Globus pallidus (tissue), 1 donor: ENCODE results near the gene COQ10A.
"Not testable (repeated sequence)": the region's sequence is repeated elsewhere in the genome, so short reads cannot be mapped to it uniquely, and the experiment has no call there.

Source experiments
- DNase-seq: peaks from one replicate; pipeline ENCODE4 v3.0.0-alpha.2; 2015; ENCODE audit warnings: low spot score

COQ10A gene

DNA sequence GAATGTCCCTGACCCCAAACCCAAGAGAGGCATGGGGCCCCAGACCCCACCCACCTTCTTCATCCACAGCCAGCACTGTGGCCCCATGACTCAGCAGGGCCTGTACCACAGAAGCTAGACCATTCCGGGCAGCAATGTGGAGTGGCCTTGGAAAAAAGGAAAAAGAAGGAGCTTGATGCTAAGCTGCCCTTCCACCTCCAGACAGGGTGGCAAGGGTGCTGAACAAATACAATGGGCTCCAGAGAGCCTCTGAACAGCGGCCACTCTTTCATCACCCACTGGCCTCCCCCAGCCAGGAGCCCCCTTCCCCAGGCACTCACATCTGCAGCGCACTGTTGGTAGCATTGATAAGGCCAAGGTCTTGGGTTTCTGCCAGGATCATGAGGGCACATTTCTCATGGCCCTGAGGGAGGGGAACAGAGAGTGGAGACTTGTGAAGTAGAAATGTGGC, 23.0 kb upstream of the COQ10A start:
- no peak for DNase-seq

DNA sequence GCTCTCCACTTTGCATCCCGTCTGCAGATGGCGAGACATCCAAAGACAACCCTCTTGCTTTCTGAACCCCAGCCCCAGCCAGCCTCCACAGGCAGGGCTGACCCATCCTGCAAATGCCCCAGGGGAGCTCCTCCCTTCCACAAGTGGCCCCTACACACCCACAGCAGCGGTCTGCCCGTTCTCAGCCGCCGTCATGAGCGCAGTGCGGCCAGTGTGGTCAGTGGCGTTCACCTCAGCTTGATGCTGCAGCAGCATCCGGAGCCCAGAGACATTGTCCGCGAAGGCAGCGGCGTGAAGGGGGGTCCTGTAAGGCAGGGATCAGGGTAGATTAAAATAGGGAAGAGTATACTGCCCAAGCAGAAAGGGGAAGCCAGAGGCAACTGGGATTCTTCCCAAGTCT, 22.2 kb upstream of the COQ10A start:
- no peak for DNase-seq

DNA sequence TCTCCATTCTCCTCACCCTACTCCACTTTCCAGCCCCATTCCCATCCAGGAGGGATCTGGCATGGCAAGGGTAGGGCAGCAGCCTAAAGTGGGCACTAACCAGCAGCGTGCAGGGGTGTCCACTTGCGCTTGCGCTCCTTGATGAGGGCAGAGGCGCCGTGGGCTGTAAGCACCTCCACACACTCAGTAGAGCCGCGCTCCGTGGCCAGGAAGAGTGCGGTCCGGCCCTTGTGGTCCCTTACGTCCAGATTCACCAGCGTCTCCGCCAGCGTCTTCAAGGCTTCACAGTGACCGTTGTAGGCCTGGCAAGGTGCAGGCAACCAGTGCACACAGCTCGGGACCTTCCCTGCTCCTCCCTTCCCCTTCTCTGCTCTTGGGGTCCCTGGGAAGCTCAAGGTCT, 18.8 kb upstream of the COQ10A start:
- no peak for DNase-seq

DNA sequence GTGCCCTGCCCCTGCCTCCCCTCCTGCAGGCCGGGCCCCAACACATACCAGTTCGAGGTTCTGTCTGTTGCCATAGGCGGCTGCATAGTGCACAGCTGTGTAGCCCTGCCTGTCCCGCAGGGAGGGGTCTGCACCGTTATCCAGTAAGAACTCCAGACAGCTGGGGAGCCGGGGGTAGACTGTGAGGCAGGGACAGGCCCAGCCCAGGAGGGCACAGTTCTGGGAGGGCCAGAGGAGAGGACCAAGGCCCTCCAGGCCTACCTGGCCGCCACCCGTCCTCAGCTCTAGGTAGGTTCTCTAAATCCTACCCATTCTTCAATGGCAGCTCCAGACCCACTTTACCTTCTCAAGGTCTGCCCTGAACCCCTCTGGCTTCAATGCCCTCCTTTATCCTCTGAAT, 18.0 kb upstream of the COQ10A start:
- DNase-seq, result no peak

DNA sequence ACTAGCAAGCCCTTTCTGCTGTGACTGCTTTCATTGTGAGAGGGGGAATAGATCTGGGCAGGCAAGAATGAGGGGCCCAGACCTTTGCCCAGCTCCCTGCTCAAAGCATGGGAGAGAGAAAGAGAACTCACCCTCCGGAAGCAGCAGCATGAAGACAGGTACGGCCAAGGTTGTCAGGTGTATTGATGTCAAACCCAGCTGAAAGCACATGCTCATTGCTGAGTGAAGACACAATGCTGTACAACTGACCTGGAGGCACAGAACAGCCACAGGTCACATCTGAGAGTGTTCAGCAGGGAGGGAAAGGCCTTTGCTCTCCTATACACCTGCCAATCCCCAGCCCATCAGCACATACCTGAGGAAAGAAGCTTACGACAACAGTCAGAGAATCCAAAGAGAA, 14.1 kb upstream of the COQ10A start:
- DNase-seq, result no peak

DNA sequence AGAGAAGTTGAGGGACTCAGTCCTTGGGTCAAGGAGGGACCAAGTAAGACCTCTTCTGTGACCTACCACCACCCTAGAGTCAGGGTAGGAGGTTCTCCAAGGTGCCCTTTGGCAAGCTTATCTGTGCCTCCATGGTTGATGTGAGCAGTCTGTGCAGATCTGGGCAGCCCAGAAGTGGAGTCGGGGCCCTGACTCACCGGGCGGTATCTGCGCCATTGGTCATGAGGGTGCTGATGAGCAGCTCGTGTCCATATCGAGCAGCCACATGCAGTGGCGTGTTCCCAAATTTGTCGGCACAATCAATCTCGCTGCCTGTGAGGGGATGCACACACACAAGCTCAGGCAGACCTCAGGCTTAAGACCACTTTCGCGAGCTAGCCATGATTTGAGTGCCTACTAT, 13.7 kb upstream of the COQ10A start:
- no peak for DNase-seq

DNA sequence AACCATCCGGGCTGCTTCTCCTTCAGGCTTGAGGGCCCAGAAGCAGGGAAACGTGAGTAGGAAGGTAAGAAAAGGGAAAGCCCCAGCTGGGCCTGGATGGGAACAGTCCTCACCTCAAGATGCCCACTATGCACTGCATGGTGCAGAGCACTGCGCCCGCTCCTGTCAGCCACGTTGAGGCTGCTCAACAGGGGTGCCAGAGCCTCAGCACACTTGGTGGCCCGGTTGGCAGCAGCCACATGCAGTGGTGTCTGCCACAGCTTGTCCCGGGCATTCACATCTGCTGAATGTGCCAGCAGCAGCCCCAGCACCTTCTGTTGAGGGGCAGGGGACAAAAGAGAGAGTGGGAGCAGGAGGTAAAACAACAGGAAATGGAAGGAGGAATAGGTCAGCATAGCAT, 11.1 kb upstream of the COQ10A start:
- no peak for DNase-seq

DNA sequence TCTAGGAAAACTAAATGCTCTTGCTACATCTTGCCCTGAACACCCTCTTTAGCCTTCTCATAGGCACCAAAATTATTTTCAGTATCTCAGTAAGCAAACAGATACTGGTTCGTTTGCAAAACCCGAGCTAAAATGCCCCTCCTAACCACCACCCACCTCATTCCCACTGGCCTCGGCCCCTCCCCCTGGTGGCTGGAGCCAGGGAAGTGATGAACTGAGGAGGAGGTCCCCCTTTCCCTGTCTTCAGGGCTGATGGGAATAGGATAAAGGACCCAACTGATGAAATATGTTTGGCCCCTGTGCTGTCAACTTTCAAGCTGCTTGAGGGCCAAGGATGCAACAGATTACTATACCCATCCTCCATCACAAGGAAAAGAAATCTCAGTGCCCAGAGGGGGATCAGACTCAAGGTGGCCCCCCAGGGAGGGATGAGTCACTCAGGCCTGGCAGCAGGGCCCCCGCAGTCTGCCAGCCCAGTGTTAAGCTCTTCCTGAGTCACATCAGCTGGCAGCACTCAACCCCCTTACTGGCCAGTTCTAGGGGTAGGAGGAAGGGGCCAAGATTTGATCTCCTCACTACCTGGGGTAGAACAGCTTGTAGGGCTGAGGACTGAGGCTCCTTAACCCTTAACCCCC, 10.3 kb upstream of the COQ10A start:
- no peak for DNase-seq

DNA sequence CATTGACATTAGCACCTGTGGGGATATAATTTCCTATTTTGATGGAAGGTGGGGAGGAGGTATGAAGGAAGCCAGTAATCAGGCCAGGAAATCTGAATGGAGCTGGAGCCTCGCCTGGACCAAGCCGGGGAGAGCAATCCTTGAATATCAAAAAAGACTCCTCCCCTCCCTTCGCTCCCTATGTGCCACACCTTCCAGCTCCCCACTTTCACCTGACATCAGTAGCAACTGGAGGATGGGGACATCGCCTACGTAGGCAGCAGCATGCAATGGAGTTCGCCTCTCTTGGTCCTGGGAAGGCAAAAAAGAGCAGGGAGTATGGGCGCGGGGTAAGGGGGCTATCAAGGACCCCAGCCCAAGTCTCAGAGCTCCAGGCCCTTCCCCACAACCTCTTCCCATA, 9.7 kb upstream of the COQ10A start:
- no peak for DNase-seq

DNA sequence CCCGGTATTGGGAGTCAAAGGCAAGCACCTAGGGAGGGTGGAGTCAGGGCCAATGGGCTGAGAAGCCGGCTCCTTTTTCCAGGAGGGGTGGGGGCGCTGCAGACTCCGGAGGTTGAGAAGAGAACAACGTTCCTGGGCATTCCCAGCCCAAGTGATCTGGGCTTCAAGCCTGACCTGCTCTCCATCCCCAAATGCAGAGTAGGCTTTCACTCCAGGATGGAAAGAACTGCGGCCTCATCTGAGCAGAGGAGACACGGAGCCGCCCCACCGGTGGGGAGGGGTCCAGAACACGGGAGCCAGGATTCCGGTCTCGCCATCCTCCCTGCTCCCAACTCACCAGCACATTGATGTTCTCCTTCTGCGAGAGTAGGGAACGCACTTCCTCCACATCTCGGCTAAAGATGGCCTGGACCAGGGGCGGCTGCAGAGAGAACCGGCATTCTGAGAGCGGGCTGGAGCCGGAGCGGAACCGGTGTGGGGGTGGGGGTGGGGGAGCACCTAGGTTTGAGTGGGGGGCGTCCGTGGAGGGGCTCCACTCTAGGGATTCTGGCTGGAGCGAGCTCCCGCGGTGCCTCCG, 9.2 kb upstream of the COQ10A start:
- no peak for DNase-seq

DNA sequence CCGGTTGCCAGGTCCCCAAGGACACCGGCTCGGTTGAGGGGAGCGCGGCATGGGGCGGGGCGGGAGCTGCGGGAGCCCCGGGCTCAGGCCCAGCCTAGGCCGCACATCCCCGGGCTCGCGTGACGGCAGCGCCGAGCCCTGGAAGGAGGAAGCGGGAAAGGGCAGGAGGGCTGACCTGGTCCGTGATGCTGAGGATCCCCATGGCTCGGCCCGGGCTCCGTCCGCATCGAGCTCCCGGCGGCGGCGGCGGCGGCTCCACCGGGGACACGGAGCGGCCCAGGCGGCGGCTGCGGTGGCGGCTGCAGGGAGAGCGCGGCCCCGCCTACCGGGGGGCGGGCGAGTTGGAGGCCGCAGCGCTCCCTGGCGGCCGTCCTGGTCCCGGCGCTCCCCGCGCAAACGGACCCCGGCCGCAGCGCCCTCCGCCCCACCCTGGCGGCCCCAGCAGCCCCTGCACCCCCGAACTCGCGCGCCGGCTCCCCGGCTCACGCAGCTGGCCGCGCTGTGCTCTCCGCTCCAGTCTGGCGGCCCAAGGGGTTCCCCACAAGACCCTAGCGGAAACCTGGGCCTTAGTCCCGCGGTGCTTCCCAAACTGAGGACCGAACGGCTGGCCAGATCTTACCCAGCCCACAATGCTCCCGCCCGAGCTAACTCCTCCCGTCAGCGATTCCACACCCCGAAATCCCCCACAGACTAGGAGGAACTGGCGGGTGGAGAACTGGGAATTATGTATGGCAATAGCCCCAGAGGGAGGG, 8.5 kb upstream of the COQ10A start, which contains the start of gene ANKRD52:
ANKRD52 (minus strand) TSS at position 317 of the 752 bp plus-strand sequence; CDS start at position 202, 115 bp downstream.
- peak; percentile 72 for DNase-seq

DNA sequence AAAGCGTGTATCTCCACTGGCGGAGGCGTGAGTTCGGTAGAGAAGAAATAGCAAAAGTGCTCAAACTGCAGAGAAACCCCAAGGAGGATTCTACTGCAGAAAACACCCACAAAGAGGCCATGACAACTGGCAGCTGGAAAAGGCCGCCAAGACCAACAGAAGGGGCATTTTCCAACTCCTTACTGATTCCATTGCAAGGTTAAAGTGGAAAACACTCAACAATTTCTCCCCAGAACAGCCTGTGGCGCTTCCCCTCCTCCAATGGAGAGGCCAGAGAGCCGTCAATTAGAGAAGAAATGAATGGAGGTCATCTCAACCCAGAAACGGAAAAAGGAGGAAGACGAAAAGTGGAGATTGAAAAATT, 7.9 kb upstream of the COQ10A start:
- no peak for DNase-seq

DNA sequence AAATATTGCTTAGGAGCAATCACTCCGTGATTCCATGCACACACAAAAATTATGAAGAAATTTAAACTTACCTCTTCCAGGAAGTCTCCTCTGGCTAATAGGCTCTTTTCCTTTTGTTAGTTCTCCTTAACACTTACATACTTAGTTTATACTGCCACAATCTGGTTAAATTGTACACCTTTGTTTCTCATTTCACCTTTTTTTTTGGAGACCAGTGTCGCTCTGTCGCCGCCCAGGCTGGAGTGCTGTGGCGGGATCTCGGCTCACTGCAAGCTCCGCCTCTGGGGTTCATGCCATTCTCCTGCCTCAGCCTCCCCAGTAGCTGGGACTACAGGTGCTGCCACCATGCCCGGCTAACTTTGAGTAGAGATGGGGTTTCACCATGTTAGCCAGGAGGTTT, 6.4 kb upstream of the COQ10A start:
- DNase-seq, result no peak

DNA sequence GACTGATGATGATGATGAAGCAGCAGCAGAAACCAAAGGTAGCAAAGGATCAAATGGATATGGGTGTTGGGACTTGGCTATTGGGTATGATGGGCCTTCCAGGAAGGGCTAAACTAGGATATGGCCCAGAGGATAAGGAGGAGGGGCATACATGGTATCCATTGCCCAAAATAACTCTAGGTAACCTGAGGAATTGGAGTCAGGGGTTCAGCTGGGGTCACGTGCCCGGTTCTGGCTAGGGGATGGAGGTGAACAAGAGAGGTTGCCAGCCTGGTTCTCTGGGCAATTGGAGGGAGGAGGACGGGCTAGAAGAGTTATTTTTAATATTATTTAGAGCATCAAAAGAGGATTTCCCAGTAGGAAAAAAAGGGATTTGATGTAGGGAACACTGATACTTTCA, 5.8 kb upstream of the COQ10A start:
- no peak for DNase-seq

DNA sequence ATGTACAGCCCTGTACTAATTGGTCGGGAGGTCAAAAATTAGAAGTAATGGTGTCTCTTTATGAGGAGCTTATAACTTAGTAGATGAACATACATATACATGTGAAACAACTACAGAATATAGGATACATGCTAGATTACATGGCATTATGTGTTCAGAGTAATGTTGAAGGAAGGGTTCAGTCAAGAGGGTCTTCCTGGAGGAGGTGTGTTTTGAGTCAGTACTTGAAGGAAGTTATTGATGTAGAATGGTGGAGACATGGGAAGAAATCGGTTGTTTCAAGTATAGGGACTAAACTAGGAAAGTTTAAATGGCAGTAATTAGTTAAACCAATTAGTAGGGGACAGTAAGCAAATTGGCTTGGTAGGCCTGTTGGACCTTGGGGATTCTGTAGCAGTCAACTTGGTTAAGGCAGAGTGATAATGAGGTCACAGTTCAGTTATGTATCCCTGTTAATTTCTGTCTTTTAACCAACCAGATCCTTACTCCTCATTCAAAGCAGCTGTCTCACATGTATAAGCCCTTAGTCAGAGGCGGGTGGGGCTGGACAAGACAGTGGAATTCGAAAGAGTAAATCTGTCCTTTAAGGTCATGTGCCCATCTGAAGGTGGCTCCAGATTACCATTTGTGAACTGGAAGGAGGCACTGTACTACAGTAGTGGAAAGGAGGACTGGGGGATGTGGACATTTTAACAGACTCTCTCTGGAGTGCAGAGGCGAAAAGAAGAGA, 5.1 kb upstream of the COQ10A start:
- DNase-seq, result no peak

DNA sequence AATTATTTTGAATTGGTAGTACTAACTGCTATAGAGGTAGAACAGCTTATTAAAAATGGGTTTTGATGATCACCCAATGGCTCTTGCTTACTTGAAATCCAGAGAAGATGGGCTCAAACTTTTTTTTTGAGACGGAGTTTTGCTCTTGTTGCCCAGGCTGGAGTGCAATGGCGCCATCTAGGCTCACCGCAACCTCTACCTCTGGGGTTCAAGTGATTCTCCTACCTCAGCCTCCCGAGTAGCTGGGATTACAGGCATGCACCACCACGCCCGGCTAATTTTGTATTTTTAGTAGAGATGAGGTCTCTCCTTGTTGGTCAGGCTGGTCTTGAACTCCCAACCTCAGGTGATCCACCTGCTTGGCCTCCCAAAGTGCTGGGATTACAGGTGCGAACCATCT, 3.8 kb upstream of the COQ10A start:
- DNase-seq, result not testable (repeated sequence)

DNA sequence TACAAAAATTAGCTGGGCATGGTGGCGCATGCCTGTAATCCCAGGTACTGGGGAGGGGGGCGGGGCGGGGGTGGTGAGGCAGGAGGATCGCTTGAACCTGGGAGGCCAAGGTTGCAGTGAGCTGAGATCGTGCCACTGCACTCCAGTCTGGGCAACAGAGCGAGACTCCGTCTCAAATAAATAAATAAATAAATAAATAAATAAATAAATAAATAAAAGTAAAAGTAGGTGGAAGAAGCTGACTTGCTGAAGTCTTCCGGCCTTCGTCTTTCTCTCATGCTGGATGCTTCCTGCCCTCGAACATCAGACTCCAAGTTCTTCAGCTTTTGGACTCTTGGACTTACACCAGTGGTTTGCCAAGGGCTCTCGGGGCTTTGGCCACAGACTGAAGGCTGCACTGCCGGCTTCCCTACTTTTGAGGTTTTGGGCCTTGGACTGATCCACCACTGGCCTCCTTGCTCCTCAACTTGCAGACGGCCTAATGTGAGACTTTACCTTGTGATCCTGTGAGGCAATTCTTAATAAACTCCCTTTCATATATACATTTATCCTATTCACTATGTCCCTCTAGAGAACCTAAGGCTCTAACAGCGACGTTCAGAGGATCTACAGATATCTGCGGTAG, 562 bp upstream of the COQ10A start:
- DNase-seq, result not testable (repeated sequence)

DNA sequence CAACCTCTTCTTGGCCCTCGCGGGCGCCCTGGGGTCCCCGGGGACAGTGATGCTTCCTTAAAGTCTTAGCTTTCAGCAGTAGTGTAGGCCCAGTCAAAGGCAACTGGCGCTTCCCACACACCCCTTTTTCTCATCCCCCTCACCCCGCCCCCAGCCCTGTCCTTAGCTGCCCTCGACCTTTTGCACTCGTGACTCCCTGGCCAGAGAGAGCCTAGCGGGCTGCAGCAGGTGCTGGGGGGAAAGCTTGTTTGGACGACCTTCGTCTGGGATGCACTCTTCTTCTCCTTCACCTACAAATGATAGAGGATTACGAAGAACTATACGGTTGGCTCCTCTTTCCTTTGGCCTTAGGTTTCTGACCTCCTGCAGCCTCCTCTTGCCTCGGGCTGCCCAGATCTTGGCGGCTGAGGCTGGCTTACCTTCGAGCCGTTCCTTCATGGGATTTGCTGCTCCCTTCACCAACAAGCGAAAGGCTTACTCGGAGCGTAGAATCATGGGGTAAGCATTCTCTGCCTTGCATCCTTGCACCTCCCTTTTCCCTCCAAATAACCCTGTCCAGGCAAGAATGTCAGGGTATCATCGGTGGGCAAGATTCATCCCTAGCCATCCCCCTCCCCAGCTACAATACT, 815 bp downstream of the COQ10A start:
- DNase-seq, result no peak

DNA sequence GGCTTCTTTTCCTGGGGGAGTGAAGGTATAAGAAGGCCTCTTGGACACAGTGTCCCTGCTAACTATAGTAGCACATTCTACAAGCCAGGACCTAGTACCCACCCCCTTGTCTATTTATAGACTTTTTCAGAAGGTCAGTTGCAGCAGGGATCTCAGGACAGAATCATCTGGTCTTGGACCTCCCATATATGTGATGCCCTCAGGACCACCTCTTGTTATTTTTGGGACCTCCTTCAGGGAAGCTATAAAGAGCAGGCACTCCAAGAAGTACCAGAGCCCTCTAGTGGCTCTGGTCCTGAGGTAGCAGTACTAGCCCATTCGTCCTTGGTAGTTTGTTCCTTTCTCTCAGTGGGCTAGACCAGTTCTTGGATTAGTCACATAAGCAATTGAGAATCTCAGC, 4.3 kb downstream of the COQ10A start:
- DNase-seq, result no peak

DNA sequence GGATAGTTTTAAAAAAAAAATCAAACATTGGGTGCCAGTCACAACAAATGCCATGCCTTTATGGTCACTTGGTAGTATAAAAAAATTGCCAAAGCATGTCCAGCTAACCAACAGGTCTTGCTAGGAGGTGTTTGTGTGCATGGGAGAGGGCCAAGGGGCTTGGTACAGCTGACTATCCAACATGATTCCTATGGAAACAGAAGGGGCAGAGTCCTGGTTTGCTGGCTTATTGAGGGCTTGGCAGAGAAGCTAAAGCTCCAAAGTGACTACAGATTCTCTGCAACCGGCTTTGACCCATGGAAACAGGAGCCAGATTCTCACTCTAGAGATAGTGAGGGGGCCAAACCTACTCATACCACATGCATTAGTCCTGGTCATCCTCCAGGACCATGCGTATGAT, 5.7 kb downstream of the COQ10A start:
- not testable (repeated sequence) for DNase-seq

DNA sequence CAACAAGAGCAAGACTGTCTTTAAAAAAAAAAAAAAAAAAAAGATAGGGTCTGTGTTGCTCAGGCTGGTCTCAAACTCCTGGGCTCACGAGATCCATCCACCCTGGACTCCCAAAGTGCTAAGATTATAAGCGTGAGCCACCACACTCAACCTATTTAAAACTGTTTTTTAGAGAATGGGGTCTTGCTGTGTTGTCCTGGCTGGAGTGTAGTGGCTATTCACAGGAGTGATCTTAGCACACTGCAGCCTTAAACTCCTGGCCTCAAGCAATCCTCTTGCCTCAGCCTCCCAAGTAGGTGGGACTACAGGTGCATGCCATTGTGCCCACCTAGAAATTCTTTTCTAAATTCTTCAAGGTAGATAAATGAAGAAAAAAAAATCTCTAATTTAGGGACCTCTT, 7.6 kb downstream of the COQ10A start:
- DNase-seq, result no peak

DNA sequence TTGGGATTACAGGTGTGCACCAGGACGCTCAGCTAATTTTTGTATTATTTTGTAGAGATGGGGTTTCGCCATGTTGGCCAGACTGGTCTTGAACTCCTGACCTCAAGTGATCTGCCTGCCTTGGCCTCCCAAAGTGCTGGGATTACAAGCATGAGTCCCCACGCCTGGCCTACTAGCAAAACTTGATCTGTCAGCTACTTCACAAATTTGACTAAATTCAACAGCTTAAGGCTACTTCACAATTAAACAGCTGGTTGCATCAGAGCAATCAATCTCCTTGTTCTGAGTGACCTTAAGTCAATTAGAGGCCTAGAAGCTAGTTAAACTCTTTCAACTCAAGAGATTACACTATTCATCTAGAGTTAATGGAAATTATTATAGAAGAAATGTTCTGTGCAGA, 12.2 kb downstream of the COQ10A start:
- DNase-seq, result no peak
